PC-3 (cell line): ENCODE results near the gene CHRNA4. TPM values are rescaled to one million over a fixed set of nuclear protein-coding genes. Genes with fewer than 3 reads are reported as not detected.

Experiments
- ATAC-seq: fragments of 200-7000 bp; cut with Tn5 transposase; 2 replicates; pipeline ENCODE4 v1.9.1; 2020; ENCODE audit warnings: mild to moderate bottlenecking, moderate library complexity
- BruUV-seq: library from RNA; stranded (reverse); fragments of 400-500 nt; replicated peaks from 2 replicates; lab custom pipeline; 2021; lab: Mats Ljungman, UMichigan
- CTCF ChIA-PET: fragments of 300-600 bp; sonication (Branson Sonifier 250); formaldehyde crosslinking; loops from one replicate; lab custom pipeline; 2022; ENCODE audit warnings: antibody characterized with exemption; lab: Charles Lee
- POLR2A ChIA-PET: fragments of 300-600 bp; sonication (Branson Sonifier 250); formaldehyde crosslinking; loops from one replicate; lab custom pipeline; 2022; ENCODE audit warnings: antibody characterized with exemption; ENCODE audit not compliant: unreplicated experiment; lab: Charles Lee
- DNase-seq: peaks from one replicate; pipeline ENCODE4 v3.0.0-alpha.2; 2015
- H2AFZ ChIP-seq: fragments of 300-600 bp; sonication (generic); 2 replicates; pipeline ENCODE4 v1.6.0; 2016; ENCODE audit warnings: antibody characterized with exemption, low read length
- H3F3A ChIP-seq: fragments of 300-600 bp; sonication (generic); one replicate; pipeline ENCODE4 v1.6.0; 2017; ENCODE audit warnings: antibody characterized with exemption, low read length, control low read depth, mild to moderate bottlenecking; ENCODE audit not compliant: unreplicated experiment
- H3K27ac ChIP-seq: fragments of 300-600 bp; sonication (generic); 2 replicates; pipeline ENCODE4 v1.5.1; 2016; ENCODE audit warnings: mild to moderate bottlenecking, low read length
- H3K27me3 ChIP-seq: fragments of 300-600 bp; sonication (generic); 2 replicates; pipeline ENCODE4 v1.6.1; 2016; ENCODE audit warnings: low read length, mixed read lengths
- H3K36me3 ChIP-seq: fragments of 300-600 bp; sonication (generic); 2 replicates; pipeline ENCODE4 v1.6.1; 2016; ENCODE audit warnings: low read depth, mixed run types, low read length, mixed read lengths
- H3K4me1 ChIP-seq: fragments of 300-600 bp; sonication (generic); 2 replicates; pipeline ENCODE4 v1.5.1; 2016; ENCODE audit warnings: low read length; ENCODE audit not compliant: insufficient read depth
- H3K4me2 ChIP-seq: fragments of 300-600 bp; sonication (generic); 2 replicates; pipeline ENCODE4 v1.6.0; 2016; ENCODE audit warnings: low read length
- H3K4me3 ChIP-seq: fragments of 300-600 bp; sonication (generic); 2 replicates; pipeline ENCODE4 v1.5.1; 2016; ENCODE audit warnings: mild to moderate bottlenecking, low read length, mixed read lengths
- H3K79me2 ChIP-seq: fragments of 300-600 bp; sonication (generic); 2 replicates; pipeline ENCODE4 v1.6.1; 2017; ENCODE audit warnings: low read length, mixed read lengths
- H3K9ac ChIP-seq: fragments of 300-600 bp; sonication (generic); 2 replicates; pipeline ENCODE4 v1.6.0; 2016; ENCODE audit warnings: mild to moderate bottlenecking, low read length
- H3K9me2 ChIP-seq: fragments of 300-600 bp; sonication (generic); replicated peaks from 2 replicates; pipeline ENCODE4 v1.6.1; 2016; ENCODE audit warnings: mixed run types, low read length, mixed read lengths
- H3K9me3 ChIP-seq: fragments of 300-600 bp; sonication (generic); 2 replicates; pipeline ENCODE4 v1.6.1; 2016; ENCODE audit warnings: low read length, mixed read lengths
- H4K20me1 ChIP-seq: fragments of 300-600 bp; sonication (generic); 2 replicates; pipeline ENCODE4 v1.6.1; 2016; ENCODE audit warnings: low read length, mixed read lengths
- CTCF ChIP-seq: fragments of 300-600 bp; sonication (generic); conservative IDR thresholded peaks from 2 replicates; pipeline ENCODE4 v1.5.1; 2017; ENCODE audit warnings: antibody characterized with exemption, low read depth, mild to moderate bottlenecking, low read length
- EZH2 ChIP-seq: fragments of 300-600 bp; sonication (generic); IDR thresholded peaks from one replicate; pipeline ENCODE4 v1.6.1; 2017; ENCODE audit warnings: antibody characterized with exemption, mild to moderate bottlenecking, low read length; ENCODE audit not compliant: unreplicated experiment
- EZH2phosphoT487 ChIP-seq: fragments of 300-600 bp; sonication (generic); IDR thresholded peaks from 2 replicates; pipeline ENCODE4 v1.6.1; 2018; ENCODE audit warnings: mild to moderate bottlenecking, antibody characterized with exemption, low read length, borderline replicate concordance
- intact Hi-C: fragments of 100-400 bp; cut with micrococcal nuclease; formaldehyde crosslinking; loops from 2 replicates; pipeline ENCODE4 v1.9.0; 2023
- total RNA-seq: library from RNA; depleted of rRNA; stranded (reverse); fragments of >200 nt; gene quantifications from 2 replicates; pipeline ENCODE4 v1.2.3, GENCODE V29; 2014

The CHRNA4 gene
- total RNA-seq, 1 experiment from 2014 or later: not detected

- POLR2A ChIA-PET: no interaction called here
- H3K4me2 ChIP-seq: no peak overlapping the region
- no peak overlapping the region for H2AFZ ChIP-seq
- ATAC-seq: peak; percentile 49; the same call in 1 of the 2 replicates
- no peaks in the 10 kb centered on the region for H3K36me3 ChIP-seq
- intact Hi-C loops: no loop called here
- no peaks in the 10 kb centered on the region for H3F3A ChIP-seq
- peaks cover 44% of the 10 kb centered on the region for H3K27me3 ChIP-seq
- no peaks in the 10 kb centered on the region for H4K20me1 ChIP-seq
- no peaks in the 10 kb centered on the region for H3K9me3 ChIP-seq
- DNase-seq: no peak
- no peak for TF ChIP-seq CTCF
- no peak for TF ChIP-seq EZH2
- TF ChIP-seq EZH2phosphoT487: no peak
- H3K9me2 ChIP-seq: no peaks in the 10 kb centered on the region
- H3K4me1 ChIP-seq: no peaks in the 10 kb centered on the region
- H3K27ac ChIP-seq: no peak overlapping the region
- H3K9ac ChIP-seq: no peak overlapping the region
- H3K4me3 ChIP-seq: no peak overlapping the region
- no peaks in the 10 kb centered on the region for H3K79me2 ChIP-seq
- no TSS peak for BruUV-seq
- CTCF ChIA-PET: no interaction called here
These were observed 41.2 kb upstream of the CHRNA4 start for GRCh38 chr20:63402181-63402859.

GRCh38 chr20:63401384-63402110, 40.4 kb upstream of the CHRNA4 start:
- POLR2A ChIA-PET: no interaction called here
- H3K9me2 ChIP-seq: no peaks in the 10 kb centered on the region
- H3K27me3 ChIP-seq: peaks cover 47% of the 10 kb centered on the region
- H3K4me1 ChIP-seq: no peaks in the 10 kb centered on the region
- no peak for ATAC-seq
- H4K20me1 ChIP-seq: no peaks in the 10 kb centered on the region
- no peak overlapping the region for H2AFZ ChIP-seq
- H3K4me3 ChIP-seq: no peak overlapping the region
- no peak for DNase-seq
- no peaks in the 10 kb centered on the region for H3K9me3 ChIP-seq
- CTCF ChIA-PET: no interaction called here
- no peak overlapping the region for H3K4me2 ChIP-seq
- intact Hi-C loops: no loop called here
- TF ChIP-seq EZH2: no peak
- no peak for TF ChIP-seq CTCF
- no peaks in the 10 kb centered on the region for H3K36me3 ChIP-seq
- H3F3A ChIP-seq: no peaks in the 10 kb centered on the region
- H3K9ac ChIP-seq: no peak overlapping the region
- no peaks in the 10 kb centered on the region for H3K79me2 ChIP-seq
- no peak overlapping the region for H3K27ac ChIP-seq
- BruUV-seq: no TSS peak
